Mucosa of rectum (tissue), 2 donors: ENCODE measurements around the gene TEAD3.
"Not testable (repeated sequence)": the region's sequence is repeated elsewhere in the genome, so short reads cannot be mapped to it uniquely, and the experiment has no call there.

Experiments used
- H3K27ac ChIP-seq, 2 donors: one replicate each; pipeline ENCODE4 v1.7.0; 2013; ENCODE audit warnings: inconsistent platforms in 2 of 2, low read depth in 2 of 2, low read length in 2 of 2
- H3K27me3 ChIP-seq, 2 donors: one replicate each; pipeline ENCODE4 v1.7.0; 2013; ENCODE audit warnings: low read length in 2 of 2; ENCODE audit not compliant: control insufficient read depth in 2 of 2, insufficient read depth in 2 of 2
- H3K36me3 ChIP-seq, 2 donors: one replicate each; pipeline ENCODE4 v1.7.0; 2013; ENCODE audit warnings: low read length in 2 of 2; ENCODE audit not compliant: control insufficient read depth in 2 of 2, insufficient read depth in 2 of 2
- H3K4me1 ChIP-seq, 2 donors: one replicate each; pipeline ENCODE4 v1.7.0; 2013; ENCODE audit warnings: low read length in 2 of 2, mild to moderate bottlenecking in 1 of 2; ENCODE audit not compliant: control insufficient read depth in 2 of 2, insufficient read depth in 2 of 2
- H3K4me3 ChIP-seq, 2 donors: one replicate each; pipeline ENCODE4 v1.7.0; 2013; ENCODE audit warnings: low read length in 2 of 2
- H3K9ac ChIP-seq, 2 donors: one replicate each; pipeline ENCODE4 v1.7.0; 2013; ENCODE audit warnings: low read length in 2 of 2, low read depth in 1 of 2, mild to moderate bottlenecking in 1 of 2
- H3K9me3 ChIP-seq, 2 donors: one replicate each; pipeline ENCODE4 v1.7.0; 2013; ENCODE audit warnings: low read length in 2 of 2; ENCODE audit not compliant: control insufficient read depth in 2 of 2
- donor health status: healthy.
- donor health status: Normal muscosa, but diverticular disease.

The TEAD3 gene

GRCh38 chr6:35524380-35525020, 27.6 kb upstream of the TEAD3 start:
- no peaks in the 10 kb centered on the region for H3K36me3 ChIP-seq
- H3K27me3 ChIP-seq = no peaks in the 10 kb centered on the region
- H3K4me1 ChIP-seq = peaks cover 0 to 3% of the 10 kb centered on the region in 2 donors
- no peaks in the 10 kb centered on the region for H3K9me3 ChIP-seq
- H3K4me3 ChIP-seq = no peak overlapping the region
- no peak overlapping the region for H3K9ac ChIP-seq
- H3K27ac ChIP-seq = no peak overlapping the region

GRCh38 chr6:35522660-35523658, 26.1 kb upstream of the TEAD3 start:
- peaks cover 0 to 3% of the 10 kb centered on the region in 2 donors for H3K4me1 ChIP-seq
- H3K36me3 ChIP-seq = no peaks in the 10 kb centered on the region
- H3K4me3 ChIP-seq = peak overlapping the region in 1 of 2 donors; percentile 59
- no peaks in the 10 kb centered on the region for H3K27me3 ChIP-seq
- no peaks in the 10 kb centered on the region for H3K9me3 ChIP-seq
- no peak overlapping the region for H3K27ac ChIP-seq
- H3K9ac ChIP-seq = no peak overlapping the region

DNA sequence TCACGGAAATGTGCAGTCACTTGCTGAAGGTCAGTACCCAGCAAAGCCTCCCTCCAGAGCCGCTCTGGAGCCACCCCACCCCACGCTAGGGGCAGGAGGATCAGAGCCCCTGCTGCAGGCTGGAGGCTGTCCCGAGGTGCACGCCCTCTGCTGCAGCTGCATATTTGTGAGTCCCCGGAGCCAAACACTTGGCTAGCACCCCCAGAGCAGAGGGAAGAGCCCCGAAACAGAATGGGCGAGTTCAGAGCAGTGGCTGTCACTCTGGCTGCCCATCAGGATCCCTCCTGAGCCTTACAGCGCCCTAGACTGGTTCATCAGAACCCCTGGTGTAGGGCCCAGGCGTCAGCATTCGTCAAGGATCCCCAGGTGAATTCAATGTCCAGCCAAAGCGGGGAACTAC, 25.3 kb upstream of the TEAD3 start:
- Histone ChIP-seq H3K9ac (no peak overlapping the region), H3K9me3 (no peaks in the 10 kb centered on the region), H3K27me3 (no peaks in the 10 kb centered on the region), H3K27ac (no peak overlapping the region), H3K4me3 (no peak overlapping the region), H3K4me1 (peaks cover 0 to 3% of the 10 kb centered on the region in 2 donors), H3K36me3 (no peaks in the 10 kb centered on the region)

DNA sequence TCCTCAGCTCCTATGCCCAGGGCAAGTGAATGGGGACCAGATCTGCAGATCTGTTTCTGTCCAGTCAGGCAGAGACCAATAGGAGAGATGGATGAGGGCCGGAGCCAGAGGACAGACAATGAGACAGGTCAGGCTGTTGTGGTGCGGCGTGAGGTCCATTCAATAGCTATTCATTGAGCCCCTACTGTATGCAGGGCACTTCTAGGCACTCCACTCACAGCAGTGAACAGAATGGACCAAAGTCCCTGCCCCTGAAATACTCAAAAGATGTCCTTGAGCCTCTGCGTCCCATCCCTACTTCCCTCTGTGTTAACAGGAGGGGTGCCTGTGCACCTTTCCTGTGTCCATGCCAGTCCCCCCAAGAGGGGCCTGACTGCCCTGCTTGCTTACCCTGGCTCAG, 24.4 kb upstream of the TEAD3 start:
- no peaks in the 10 kb centered on the region for H3K36me3 ChIP-seq
- peaks cover 0 to 3% of the 10 kb centered on the region in 2 donors for H3K4me1 ChIP-seq
- no peak overlapping the region for H3K4me3 ChIP-seq
- H3K9ac ChIP-seq = no peak overlapping the region
- H3K9me3 ChIP-seq = no peaks in the 10 kb centered on the region
- no peak overlapping the region for H3K27ac ChIP-seq
- H3K27me3 ChIP-seq = peaks cover 0 to 2% of the 10 kb centered on the region in 2 donors

DNA sequence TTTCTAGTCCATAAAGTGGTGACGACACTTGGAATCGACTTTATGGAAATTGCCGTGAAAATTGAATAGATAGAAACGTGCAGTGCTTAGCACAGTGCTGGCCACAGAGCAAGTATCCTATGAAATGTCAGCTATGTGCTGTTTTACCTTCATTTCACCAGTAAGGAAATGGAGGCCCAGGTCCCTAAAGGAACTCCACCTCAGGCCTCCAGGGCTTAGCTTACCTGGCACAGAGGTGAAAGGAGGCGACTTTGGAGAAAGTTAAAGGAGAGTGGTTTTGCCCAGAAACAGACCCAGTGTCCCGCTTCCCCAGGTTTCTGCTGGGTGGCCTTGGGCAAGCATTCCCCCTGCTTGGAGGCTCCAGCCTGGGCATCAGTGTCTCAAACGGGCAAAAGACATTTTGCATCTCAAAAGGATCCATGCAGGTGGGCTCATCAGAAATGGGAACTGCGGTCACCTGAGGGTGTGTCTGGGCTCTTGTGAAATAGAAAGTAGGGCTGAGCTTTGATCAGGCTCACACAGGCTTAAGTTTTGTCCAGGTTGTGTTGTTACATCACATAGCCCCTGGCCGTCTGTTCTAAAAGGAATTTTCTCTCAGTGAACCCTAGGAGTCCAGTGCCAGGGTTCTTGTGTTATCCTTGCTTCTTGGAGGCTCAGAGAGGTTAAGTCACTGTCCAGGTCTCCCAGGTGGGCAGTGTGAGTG, 22.6 kb upstream of the TEAD3 start:
- Histone ChIP-seq H3K36me3 (no peaks in the 10 kb centered on the region), H3K27me3 (peaks cover 0 to 2% of the 10 kb centered on the region in 2 donors), H3K9ac (no peak overlapping the region), H3K27ac (no peak overlapping the region), H3K4me1 (peaks cover 0 to 3% of the 10 kb centered on the region in 2 donors), H3K4me3 (no peak overlapping the region), H3K9me3 (no peaks in the 10 kb centered on the region)

- H3K4me1 ChIP-seq = peaks cover 0 to 3% of the 10 kb centered on the region in 2 donors
- H3K9me3 ChIP-seq = no peaks in the 10 kb centered on the region
- no peak overlapping the region for H3K9ac ChIP-seq
- no peaks in the 10 kb centered on the region for H3K36me3 ChIP-seq
- no peak overlapping the region for H3K4me3 ChIP-seq
- no peak overlapping the region for H3K27ac ChIP-seq
- H3K27me3 ChIP-seq = peaks cover 0 to 2% of the 10 kb centered on the region in 2 donors
These were observed 21.9 kb upstream of the TEAD3 start for GRCh38 chr6:35518566-35519312.

GRCh38 chr6:35517978-35518377, 21.1 kb upstream of the TEAD3 start:
- H3K36me3 ChIP-seq, H3K4me3 ChIP-seq, H3K9me3 ChIP-seq, H3K9ac ChIP-seq, H3K27ac ChIP-seq, H3K4me1 ChIP-seq, H3K27me3 ChIP-seq: not testable (repeated sequence)

- Histone ChIP-seq H3K9me3 (no peaks in the 10 kb centered on the region), H3K4me3 (no peak overlapping the region), H3K27ac (no peak overlapping the region), H3K4me1 (no peaks in the 10 kb centered on the region), H3K9ac (no peak overlapping the region), H3K36me3 (no peaks in the 10 kb centered on the region), H3K27me3 (peaks cover 0 to 2% of the 10 kb centered on the region in 2 donors)
These were observed 19.8 kb upstream of the TEAD3 start for GRCh38 chr6:35516712-35517111.

DNA sequence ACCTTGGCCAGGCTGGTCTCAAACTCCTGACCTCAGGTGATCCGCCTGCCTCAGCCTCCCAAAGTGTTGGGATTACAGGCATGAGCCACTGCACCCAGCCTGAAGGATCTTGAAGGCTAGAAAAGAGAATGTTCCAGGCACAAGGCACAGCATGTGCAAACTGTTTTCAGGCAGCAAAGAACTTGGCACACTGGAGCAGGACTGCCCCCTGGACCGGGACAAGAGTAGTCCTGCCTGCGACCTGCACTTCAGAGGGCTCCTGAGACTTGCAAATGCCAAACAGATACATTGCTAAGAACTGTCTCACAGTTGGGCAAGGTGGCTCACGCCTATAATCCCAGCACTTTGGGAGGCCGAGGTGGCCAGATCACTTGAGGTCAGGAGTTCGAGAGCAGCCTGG, 19.1 kb upstream of the TEAD3 start:
- not testable (repeated sequence) for H3K9ac ChIP-seq, H3K27ac ChIP-seq, H3K4me1 ChIP-seq, H3K36me3 ChIP-seq, H3K27me3 ChIP-seq, H3K4me3 ChIP-seq, H3K9me3 ChIP-seq
